HG03565 (cell line): ENCODE results near the gene BEAN1.

ENCODE experiments used
- ATAC-seq: cut with Tn5 transposase; IDR thresholded peaks from one replicate; pipeline ENCODE4 v1.9.1; 2021; ENCODE audit warnings: mild to moderate bottlenecking, moderate library complexity; ENCODE audit not compliant: unreplicated experiment

The BEAN1 gene, protein sequence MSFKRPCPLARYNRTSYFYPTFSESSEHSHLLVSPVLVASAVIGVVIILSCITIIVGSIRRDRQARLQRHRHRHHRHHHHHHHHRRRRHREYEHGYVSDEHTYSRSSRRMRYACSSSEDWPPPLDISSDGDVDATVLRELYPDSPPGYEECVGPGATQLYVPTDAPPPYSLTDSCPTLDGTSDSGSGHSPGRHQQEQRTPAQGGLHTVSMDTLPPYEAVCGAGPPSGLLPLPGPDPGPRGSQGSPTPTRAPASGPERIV

DNA sequence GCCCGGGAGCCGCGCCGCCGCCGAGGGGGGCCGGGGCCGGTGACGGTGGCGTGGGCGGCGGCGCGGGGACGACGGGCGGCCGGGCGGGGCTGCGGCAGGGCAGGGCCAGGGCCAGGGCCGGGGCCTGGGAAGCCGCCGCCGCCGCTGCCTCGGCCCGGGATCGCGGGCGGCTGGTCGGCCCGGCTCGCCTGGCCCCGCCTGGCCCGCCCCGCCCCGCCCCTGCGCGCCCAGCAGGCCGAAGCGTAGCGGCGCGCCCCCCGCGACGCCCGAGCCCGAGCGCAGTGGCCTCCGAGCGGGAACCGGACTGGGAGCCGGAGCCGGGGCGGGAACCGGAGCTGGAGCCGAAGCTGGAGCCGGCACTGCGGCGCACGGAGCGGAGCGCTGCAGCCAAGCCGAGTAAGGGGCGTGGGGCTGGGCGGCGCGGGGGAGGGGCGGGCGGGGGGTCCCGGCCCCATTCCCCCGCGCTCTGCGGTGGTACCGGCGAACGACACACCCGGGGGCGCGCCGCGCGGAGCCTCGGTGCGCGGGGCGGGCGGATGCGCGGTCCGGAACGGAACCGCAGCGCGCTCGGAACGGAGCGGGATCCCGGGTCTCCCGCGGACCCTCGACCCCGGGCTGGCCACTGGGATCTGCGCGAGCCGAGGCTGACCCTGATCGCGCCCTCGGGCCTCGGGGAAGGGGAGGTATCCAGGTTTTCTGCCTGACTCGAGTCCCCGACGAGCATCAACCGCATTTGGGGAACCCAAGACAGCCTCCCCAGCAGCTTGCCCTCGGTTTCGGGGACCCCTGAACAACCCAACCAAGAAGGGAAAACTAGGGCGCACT is at the start of gene BEAN1:
Gene BEAN1, plus strand, starts transcription at position 260 of the 825 bp plus-strand sequence. CDS start 10,382 bp downstream, outside the sequence.
- no peak for ATAC-seq

DNA sequence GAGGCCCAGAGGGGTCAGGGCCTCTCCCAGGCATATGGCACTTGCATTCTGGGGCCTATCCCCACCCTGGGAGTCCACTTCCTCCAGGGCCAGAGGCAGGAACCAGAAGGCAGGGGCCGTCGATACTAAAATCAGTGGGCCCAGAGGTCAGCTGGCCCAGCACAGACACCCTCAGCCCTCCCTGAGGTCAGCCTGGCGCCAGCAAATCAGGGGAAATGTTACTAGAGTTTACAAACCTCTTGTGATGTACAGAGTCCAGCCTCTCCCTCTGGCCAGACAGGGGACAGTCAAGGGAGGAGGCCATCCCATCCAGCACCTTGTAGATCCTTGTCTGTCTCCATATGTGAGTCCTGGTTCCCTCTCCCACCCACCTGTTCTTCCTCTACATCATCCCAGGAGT is 49.8 kb upstream of the BEAN1 start:
- ATAC-seq = no peak

DNA sequence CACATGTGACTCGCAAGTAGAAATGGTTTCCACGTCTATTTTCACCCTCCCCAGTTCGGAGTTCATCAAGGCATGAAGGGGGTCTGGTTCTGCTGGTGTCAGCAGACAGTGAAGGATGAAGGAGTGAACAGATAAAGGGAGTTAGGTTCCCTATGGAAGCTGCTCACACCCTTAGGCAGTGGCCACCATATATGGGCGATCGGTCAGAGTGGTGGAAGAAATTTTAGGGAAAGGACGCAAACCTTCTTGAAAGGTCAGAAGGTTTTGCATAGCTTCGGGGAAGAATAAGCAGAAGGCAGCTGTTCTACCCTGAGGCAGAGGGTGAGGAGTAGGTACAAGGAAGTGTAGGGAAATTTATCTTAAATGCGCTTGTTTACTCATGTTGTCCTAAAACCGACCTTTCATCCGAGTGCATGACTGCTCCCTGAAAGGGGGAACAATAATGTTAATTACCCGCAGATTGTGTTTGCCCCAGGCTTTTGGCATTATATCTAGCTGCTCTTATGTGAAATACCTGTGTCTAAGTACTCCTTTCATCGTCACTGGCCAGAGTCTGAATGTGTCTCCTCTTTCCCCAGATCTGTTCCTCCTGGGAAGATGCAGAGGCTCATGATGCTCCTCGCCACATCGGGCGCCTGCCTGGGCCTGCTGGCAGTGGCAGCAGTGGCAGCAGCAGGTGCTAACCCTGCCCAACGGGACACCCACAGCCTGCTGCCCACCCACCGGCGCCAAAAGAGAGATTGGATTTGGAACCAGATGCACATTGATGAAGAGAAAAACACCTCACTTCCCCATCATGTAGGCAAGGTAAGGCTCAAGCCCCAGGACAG is 48.1 kb upstream of the BEAN1 start:
- ATAC-seq = no peak

GRCh38 chr16:66379571-66379941 is 47.5 kb upstream of the BEAN1 start:
- no peak for ATAC-seq

DNA sequence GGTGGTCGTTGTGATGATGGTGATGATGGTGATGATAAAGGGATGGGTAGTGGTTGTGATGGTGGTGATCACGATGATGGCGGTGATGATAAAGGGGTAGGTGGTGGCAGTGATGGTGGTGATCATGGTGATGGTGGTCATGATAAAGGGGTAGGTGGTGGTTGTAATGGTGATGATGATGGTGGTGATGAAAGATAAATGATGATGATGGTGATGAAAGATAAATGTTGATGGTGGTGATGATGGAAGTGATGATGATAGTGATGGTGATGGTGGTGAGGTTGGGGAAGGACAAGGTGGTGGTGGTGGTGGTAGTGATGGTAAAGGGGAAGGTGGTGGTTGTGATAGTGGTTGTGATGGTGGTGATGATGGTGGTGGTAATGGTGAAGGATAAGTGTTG is 46.7 kb upstream of the BEAN1 start:
- ATAC-seq = no peak

DNA sequence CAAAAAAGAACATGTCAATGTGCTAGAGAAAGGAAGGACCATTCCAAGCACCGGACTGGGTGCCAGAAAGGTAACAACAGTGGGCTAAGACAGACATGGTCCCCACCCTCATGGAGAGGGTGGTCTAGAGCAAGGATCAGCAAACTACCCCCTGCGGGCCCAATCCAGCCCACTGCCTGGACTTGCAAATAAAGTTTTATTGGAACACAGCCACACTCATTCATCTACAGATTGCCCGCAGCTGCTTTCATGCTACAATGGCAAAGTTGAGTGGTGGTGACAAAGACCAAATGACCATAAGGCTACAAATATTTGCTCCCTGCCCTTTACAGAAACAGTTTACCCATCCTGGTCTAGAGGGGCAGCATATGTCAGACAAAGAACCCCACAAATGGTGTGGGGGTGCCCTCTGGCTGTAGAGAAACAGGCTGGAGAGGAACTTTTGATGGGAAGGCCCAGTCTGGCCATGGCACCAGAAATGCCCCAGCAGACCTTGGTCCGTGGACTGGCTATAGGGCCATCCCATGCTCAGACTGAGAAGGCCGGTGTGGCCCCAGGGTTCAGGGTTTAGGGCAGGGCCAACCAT is 45.4 kb upstream of the BEAN1 start:
- no peak for ATAC-seq

- no peak for ATAC-seq
Observed at GRCh38 chr16:66382171-66382965, 44.7 kb upstream of the BEAN1 start.

GRCh38 chr16:66382966-66383299 is 44.2 kb upstream of the BEAN1 start:
- ATAC-seq = no peak

- no peak for ATAC-seq
Observed at GRCh38 chr16:66383551-66383950, 43.5 kb upstream of the BEAN1 start.

DNA sequence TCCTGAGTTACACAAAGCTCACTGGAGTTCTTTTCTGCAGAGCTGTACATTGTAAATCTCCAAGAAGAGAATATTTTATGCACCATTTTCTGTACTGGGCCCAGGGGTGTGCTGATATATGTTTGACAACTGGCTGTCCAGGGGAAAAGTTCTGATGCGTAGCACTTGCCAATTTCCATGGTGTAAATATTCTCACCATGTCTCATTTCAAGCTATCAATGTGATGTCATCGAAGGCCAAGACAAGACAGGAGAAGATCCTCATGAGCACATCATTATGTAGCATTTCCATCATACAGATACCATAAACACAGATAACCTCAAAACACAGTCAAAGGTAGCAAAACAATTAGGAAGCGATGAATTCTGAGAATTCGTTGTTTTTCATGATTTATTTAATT is 41.7 kb upstream of the BEAN1 start:
- ATAC-seq = no peak

DNA sequence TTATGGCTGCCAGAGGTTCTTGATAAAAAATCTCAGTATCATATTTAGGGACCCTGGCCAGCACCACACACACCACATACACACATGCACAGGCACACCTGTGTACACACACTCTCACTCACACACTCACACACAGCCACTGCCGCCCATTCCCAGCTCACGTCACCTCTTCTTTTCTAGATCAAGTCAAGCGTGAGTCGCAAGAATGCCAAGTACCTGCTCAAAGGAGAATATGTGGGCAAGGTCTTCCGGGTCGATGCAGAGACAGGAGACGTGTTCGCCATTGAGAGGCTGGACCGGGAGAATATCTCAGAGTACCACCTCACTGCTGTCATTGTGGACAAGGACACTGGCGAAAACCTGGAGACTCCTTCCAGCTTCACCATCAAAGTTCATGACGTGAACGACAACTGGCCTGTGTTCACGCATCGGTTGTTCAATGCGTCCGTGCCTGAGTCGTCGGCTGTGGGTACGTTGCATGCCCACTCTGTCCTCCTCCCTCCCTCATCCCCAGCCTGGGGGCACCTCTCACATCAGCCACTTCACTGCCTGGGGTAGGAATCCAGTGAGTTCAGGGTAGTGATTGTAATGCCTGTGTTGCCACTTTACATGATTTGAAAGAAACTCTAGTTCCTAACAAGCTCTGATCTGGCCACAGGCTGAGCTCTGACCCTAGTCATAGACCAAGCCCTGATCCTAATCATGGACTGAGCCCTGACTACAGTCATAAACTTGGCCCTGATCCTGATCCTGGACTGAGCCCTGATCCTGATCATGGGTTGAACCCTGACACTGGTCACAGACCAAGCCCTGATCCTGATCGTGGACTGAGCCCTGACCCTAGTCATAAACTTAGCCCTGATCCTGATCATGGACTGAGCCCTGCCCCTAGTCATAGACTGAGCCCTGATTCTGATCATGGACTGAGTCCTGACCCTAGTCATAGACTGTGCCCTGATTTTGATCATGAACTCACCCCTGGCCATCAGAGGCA is 40.2 kb upstream of the BEAN1 start:
- no peak for ATAC-seq

DNA sequence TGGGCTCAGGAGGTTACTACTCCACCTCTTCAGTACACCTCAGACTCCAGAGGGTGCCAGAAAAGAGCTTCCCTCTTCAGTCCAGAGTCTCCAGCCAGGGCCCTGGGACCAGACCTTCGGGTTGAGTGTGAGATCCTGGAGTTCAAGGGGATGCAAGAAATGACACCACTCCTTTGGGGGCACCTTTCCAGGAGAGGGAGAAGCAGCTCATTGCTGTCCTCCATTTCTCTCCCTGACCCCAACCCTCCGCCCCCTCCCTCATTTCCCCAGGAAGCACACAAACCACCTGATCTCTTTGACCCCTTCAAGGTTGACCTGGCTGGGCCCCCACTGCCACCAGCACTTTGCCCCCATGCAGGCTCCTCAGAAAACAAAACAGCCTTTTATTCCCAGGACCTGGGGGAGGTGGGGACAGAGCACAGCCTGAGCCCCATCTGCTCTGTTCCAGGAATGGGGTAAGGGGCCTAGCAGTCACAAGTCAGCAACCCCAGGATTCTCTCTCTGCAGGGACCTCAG is 39.2 kb upstream of the BEAN1 start:
- ATAC-seq = no peak

DNA sequence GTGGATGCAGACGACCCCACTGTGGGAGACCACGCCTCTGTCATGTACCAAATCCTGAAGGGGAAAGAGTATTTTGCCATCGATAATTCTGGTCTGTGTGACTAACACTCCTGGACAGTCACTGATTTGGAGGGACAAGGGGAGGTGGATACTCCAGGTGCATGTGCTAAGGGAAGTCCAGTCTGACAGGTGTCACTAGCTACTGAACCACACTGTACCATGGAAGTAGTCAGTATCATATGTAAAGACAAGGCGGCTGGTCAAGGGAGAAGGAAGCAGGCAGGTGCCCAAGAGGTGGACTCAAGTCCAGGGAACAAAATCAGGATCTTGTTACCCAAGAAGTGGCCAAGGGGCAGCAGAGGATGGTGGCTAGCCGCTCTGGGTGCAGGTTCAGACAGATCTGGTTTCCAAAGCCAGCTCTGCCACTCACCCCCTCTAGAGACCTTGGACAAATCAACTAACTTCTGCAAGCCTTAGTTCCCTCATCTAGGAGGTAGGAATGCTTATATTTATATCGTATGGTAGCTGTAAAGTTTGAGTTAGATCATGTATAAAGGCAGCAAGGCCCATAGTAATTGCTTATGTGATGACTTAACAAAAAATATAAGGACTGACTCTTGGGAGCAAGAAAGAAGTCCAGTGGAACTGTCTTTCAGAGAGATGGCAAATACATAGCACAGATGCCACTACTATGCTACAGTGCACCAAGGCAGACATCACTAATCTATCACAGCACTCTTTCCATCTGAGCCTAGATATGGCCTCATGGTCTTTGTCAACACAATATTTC is 38.5 kb upstream of the BEAN1 start:
- ATAC-seq = no peak

GRCh38 chr16:66389256-66390176 is 37.6 kb upstream of the BEAN1 start:
- ATAC-seq = no peak

DNA sequence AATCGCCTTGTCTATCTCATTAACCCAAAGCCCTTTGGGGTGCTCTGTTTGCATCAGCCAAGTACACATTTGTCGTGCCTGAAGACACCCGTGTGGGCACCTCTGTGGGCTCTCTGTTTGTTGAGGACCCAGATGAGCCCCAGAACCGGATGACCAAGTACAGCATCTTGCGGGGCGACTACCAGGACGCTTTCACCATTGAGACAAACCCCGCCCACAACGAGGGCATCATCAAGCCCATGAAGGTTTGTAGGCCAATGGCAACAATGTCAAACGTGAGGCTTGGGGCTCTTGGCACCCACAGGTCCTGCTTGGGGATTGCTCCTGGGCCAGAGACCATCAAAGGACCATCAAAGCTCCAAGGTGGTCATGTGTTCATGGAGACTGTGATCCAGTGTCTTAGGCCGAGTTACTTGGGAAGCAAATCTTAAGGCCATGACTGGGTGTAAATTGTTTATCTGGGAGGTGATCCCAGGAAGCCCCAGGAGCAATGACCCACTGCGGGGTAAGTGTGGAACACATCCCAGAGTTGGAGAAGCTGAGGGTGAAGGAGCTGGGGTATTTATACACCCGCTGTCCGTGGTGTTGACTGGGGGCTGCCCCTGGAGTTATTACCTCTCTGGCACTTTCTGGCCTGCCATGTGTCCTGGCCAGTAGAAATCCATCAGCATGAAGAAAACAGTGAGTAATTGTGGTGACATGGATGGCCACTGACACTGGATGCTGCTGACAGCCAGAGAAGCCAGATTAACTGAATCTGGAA is 36.6 kb upstream of the BEAN1 start:
- no peak for ATAC-seq
